HL-60 (cell line): ENCODE measurements around the gene LGR4.

Experiments
- DNase-seq, 2 experiments: peaks; one replicate each; pipeline ENCODE4 v3.0.0-alpha.2; 2010 to 2020; ENCODE audit warnings: low read depth in 1 of 2, low spot score in 1 of 2
- H3K27ac ChIP-seq: fragments of 250-450 bp; sonication (Bioruptor Pico); replicated peaks from 2 replicates; pipeline ENCODE4 v1.5.1; 2020; ENCODE audit warnings: mild to moderate bottlenecking, moderate library complexity
- H3K27me3 ChIP-seq: fragments of 250-450 bp; sonication (Bioruptor Pico); 2 replicates; pipeline ENCODE4 v1.5.1; 2021; ENCODE audit warnings: mild to moderate bottlenecking, moderate library complexity; ENCODE audit not compliant: insufficient read depth, poor library complexity, severe bottlenecking
- H3K4me3 ChIP-seq: replicated peaks from 2 replicates; pipeline ENCODE4 v1.5.1; 2011; ENCODE audit warnings: mild to moderate bottlenecking, control low read depth, low read length; ENCODE audit not compliant: insufficient read depth
- GABPA ChIP-seq: IDR thresholded peaks from 2 replicates; pipeline ENCODE4 v1.6.1; 2012; ENCODE audit warnings: low read depth
- POLR2AphosphoS5 ChIP-seq: IDR thresholded peaks from 2 replicates; pipeline ENCODE4 v1.6.1; 2012; ENCODE audit warnings: low read depth
- SPI1 ChIP-seq: IDR thresholded peaks from 2 replicates; pipeline ENCODE4 v1.6.1; 2012; ENCODE audit warnings: low read depth, mild to moderate bottlenecking, borderline replicate concordance
- TF ChIP-seq, protein P1 (sequence below): IDR thresholded peaks from one replicate; pipeline ENCODE4 v1.5.1; 2011; ENCODE audit warnings: low read length, control low read depth, inconsistent platforms; ENCODE audit not compliant: insufficient read depth
- TF ChIP-seq, protein P2 (sequence below): IDR thresholded peaks from 2 replicates; pipeline ENCODE4 v1.6.1; 2012; ENCODE audit warnings: low read depth; ENCODE audit not compliant: insufficient replicate concordance

LGR4 gene

DNA sequence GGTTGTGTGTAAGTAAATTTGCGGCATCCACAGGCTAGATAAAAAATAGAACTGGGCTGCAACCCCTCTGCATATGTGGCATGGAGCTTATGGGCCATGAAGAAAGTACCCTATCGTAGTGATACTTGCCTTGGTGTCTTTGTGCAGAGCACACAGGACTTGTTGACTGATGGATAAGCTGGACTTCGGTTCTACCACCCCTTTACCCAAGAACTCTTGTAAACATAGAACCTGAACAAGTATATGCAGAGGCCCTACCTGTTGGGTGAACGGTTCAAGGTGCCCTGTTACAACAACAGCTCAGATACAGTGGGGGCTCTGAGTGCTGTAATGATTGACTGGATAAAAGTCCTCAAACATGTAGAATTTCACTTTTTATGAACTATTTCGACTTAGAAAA is 3.0 kb upstream of the LGR4 start:
- TF ChIP-seq SPI1 (no peak), POLR2AphosphoS5 (no peak), GABPA (no peak)
- TF ChIP-seq, protein P1, sequence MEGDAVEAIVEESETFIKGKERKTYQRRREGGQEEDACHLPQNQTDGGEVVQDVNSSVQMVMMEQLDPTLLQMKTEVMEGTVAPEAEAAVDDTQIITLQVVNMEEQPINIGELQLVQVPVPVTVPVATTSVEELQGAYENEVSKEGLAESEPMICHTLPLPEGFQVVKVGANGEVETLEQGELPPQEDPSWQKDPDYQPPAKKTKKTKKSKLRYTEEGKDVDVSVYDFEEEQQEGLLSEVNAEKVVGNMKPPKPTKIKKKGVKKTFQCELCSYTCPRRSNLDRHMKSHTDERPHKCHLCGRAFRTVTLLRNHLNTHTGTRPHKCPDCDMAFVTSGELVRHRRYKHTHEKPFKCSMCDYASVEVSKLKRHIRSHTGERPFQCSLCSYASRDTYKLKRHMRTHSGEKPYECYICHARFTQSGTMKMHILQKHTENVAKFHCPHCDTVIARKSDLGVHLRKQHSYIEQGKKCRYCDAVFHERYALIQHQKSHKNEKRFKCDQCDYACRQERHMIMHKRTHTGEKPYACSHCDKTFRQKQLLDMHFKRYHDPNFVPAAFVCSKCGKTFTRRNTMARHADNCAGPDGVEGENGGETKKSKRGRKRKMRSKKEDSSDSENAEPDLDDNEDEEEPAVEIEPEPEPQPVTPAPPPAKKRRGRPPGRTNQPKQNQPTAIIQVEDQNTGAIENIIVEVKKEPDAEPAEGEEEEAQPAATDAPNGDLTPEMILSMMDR = no peak
- TF ChIP-seq, protein P2, sequence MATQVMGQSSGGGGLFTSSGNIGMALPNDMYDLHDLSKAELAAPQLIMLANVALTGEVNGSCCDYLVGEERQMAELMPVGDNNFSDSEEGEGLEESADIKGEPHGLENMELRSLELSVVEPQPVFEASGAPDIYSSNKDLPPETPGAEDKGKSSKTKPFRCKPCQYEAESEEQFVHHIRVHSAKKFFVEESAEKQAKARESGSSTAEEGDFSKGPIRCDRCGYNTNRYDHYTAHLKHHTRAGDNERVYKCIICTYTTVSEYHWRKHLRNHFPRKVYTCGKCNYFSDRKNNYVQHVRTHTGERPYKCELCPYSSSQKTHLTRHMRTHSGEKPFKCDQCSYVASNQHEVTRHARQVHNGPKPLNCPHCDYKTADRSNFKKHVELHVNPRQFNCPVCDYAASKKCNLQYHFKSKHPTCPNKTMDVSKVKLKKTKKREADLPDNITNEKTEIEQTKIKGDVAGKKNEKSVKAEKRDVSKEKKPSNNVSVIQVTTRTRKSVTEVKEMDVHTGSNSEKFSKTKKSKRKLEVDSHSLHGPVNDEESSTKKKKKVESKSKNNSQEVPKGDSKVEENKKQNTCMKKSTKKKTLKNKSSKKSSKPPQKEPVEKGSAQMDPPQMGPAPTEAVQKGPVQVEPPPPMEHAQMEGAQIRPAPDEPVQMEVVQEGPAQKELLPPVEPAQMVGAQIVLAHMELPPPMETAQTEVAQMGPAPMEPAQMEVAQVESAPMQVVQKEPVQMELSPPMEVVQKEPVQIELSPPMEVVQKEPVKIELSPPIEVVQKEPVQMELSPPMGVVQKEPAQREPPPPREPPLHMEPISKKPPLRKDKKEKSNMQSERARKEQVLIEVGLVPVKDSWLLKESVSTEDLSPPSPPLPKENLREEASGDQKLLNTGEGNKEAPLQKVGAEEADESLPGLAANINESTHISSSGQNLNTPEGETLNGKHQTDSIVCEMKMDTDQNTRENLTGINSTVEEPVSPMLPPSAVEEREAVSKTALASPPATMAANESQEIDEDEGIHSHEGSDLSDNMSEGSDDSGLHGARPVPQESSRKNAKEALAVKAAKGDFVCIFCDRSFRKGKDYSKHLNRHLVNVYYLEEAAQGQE = no peak
- Histone ChIP-seq H3K4me3 (no peak overlapping the region), H3K27ac (no peak overlapping the region), H3K27me3 (peaks cover 12% of the 10 kb centered on the region)
- no peak for DNase-seq

DNA sequence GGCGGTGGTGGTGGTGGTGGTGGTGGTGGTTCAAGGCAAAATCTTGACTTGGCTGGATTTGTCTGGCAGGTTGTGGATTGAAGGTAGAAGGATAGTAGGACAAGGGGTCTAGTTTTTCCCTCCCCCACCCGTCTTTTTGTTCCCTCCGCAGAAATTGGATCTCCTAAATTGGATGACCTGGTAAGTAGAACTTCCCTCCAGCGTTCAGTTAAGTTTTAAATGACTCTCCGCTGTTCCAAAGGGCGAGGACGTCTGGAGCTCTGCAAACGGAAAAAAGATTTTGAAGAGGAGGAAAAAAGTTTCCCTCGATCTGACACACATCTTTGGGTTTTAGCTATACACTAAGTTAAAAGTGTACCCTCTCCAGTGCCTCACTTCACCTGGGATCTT is 422 bp upstream of the LGR4 start:
- TF ChIP-seq POLR2AphosphoS5 = no peak
- TF ChIP-seq GABPA = no peak
- TF ChIP-seq, protein P1 = no peak
- TF ChIP-seq SPI1 = no peak
- TF ChIP-seq, protein P2 = no peak
- H3K27me3 ChIP-seq = peaks cover 12% of the 10 kb centered on the region
- H3K4me3 ChIP-seq = no peak overlapping the region
- H3K27ac ChIP-seq = no peak overlapping the region
- DNase-seq = no peak

DNA sequence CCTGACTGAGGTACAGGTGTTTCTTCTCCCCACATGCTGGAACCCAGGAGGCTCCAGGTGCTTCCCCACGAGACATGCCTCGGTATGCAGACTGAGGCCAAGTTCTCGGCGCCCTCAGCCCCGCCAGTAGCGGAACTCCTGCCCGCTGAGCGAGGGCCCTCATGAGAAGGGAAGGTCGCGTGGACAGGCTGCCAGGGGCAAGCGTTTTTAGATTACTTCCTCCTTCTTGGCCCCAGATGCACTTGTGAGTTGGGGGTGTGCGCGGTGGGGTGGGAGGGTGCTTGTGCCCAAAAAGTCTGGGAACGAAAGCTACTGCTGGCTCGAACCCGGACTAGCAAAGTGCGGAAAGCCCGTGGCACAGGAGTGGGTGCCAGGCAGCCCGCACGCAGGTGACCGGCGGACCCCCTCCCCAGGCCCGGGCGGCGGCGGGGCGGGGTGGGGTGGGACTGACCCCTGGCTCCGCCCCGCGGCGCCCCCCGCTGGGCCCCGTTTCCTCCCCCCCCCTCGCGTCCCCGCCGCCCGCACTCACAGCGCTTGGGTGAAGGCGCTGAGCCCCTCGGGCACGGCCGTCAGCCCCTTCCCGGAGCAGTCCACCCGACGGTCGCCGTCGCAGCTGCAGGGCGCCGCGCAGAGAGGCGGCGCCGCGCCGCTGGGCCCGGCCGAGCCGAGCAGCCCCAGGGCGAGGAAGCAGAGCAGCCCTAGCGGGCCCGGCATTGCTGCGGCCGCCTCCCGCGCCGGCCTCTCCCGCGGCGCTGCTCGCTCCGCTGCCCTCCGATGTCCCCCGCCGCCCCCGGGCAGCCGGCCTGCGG is 797 bp downstream of the LGR4 start:
- DNase-seq = peak in 1 of 2 experiments; percentile 35
- Histone ChIP-seq H3K27ac (no peak overlapping the region), H3K4me3 (peak overlapping the region; percentile 69), H3K27me3 (peaks cover 12% of the 10 kb centered on the region)
- TF ChIP-seq, protein P1 = no peak
- TF ChIP-seq POLR2AphosphoS5 (no peak), GABPA (no peak), SPI1 (no peak)
- TF ChIP-seq, protein P2 = no peak
